ENCODE data around the gene LAGE3. TPM values are rescaled to one million over a fixed set of nuclear protein-coding genes. Genes with fewer than 3 reads are reported as not detected.

The LAGE3 gene
- total and polyA plus RNA-seq, 2 donors (not counting 3 experiments of a cell fraction or from before 2014, with no cell fraction given): 14.3 to 31.9 TPM

DNA sequence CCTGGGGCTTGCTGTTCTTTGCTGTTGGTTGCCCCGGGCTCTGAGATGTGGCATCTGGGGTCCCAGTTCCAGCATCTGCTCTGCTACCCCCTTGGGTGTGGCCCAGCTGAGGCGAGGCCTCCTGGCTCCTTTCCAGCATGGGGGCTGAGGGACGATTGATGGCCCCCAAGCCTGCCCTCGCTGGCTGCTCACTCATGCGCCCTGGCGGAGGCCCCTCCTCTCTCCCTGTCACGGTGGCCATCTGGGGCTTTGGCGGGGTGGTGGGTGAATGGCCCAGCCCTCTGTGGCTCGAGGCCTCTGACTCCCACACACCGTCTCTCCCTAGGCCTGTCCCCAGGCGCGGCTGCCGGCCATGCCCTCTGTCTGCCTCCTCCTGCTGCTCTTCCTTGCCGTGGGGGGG is 19.2 kb downstream of the LAGE3 start:
- H3K79me2 ChIP-seq (ENCODE audit: control insufficient read depth, insufficient read depth, low read length): peaks cover 25% of the 10 kb centered on the region
- dilution Hi-C loops (cut with MboI; ENCODE audit: extremely low pct_ligation_motif_present, low sequenced_read_pairs): no loop called here

DNA sequence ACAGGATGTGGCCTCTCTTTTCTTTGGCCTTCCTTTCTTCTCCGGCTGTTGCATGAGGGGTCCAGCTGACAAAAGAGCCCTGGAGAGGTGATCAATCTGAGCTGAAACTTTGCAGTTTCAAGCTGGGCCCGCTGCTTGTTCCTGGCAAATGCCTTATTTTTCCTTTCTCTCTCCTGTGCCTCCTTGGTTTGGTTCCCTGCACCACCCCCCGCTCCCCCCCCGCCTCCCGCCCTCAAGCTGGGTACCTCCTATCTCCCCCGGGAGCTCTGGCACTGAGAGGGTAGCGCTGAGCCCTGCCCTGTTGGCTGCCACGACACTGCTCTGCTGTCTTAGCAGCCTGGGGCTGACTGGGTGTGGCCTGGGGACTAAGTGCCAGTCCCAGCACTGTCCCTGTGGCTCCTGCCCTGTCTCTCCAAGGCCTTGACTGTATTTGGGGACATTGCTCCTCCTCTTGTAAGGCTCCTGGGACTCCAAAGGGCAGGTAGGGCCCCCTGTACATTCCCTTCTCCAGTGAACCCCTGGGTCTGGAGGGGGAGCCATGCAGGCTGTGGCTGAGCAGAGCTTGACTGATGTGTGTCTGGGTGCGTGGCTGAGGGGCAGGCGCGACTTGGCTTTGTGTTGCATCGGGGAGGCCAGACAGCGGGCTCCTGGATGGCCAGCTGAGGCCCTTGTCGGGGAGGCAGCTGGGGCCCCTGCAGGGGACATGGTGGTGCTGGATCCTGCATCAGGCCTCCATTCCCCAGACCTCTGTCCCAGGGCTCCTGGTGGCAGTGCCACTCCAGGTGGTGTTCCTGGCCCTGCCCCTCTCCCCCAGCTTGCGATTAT is 19.9 kb downstream of the LAGE3 start:
- no peaks in the 10 kb centered on the region for H3K27me3 ChIP-seq (ENCODE audit: control insufficient read depth in 2 of 2, insufficient read depth in 2 of 2, low read length in 2 of 2)
- DNase-seq (ENCODE audit: low read depth, low spot score) (no peak), FAIRE-seq (peak; percentile 24)
- no peak overlapping the region for H3K27ac ChIP-seq (ENCODE audit: insufficient read depth, low read depth, low read length)
- intact Hi-C loops (cut with micrococcal nuclease): loop anchor here (2.0 kb wide), 1 partner anchor 20 kb away; the partner anchor contains the start of gene LAGE3
- CTCF ChIA-PET: interaction anchor here (1.1 to 2.9 kb wide), 3 partner anchors 13 to 68 kb away, joined by 3 to 8 read pairs (median 3); no protein-coding TSS in a partner anchor
- no peaks in the 10 kb centered on the region for H3K9me1 ChIP-seq (replicated peaks; ENCODE audit: control insufficient read depth, extremely low read depth, insufficient read depth, low read length)
- TF ChIP-seq MYC (IDR thresholded peaks at IDR 0.05; ENCODE audit: low read depth, low read length) (no peak), JUN (IDR thresholded peaks at IDR 0.05; ENCODE audit: borderline replicate concordance, insufficient read depth, insufficient read length, low read depth) (no peak), POLR2A (IDR thresholded peaks at IDR 0.05; ENCODE audit: low read depth, low read length) (no peak)
- POLR2A ChIA-PET: interaction anchor here (0.6 to 1.4 kb wide), 6 partner anchors 13 to 457 kb away, joined by 3 to 7 read pairs (median 4); partner anchors contain the start of gene SLC10A3
- H3K4me1 ChIP-seq (ENCODE audit: control insufficient read depth, extremely low read depth, insufficient read depth, low read length): peaks cover 7% of the 10 kb centered on the region
- peak overlapping the region; percentile 73 to 81 (median 76) for H3K4me3 ChIP-seq (replicated peaks in 1 of 3; ENCODE audit: insufficient read depth in 1 of 3, low read depth in 1 of 3, low read length in 3 of 3)
- H3K36me3 ChIP-seq (ENCODE audit: control insufficient read depth in 2 of 2, extremely low read depth in 1 of 2, insufficient read depth in 2 of 2, low read length in 2 of 2): peaks cover 0 to 7% of the 10 kb centered on the region in 2 experiments
- no TSS peak for BruUV-seq (replicated peaks)
- peak overlapping the region; percentile 31 for H3K9ac ChIP-seq (replicated peaks; ENCODE audit: extremely low read depth, insufficient read depth, low read length)
- dilution Hi-C loops (cut with MboI; ENCODE audit: extremely low pct_ligation_motif_present, low sequenced_read_pairs): no loop called here
- H3K9me3 ChIP-seq (replicated peaks; ENCODE audit: control insufficient read depth, insufficient read depth, low read length): no peaks in the 10 kb centered on the region
- no peaks in the 10 kb centered on the region for H4K20me1 ChIP-seq (replicated peaks; ENCODE audit: control insufficient read depth, extremely low read depth, insufficient read depth, low read length)
- H3K79me2 ChIP-seq (ENCODE audit: control insufficient read depth, insufficient read depth, low read length): peaks cover 25% of the 10 kb centered on the region
- H2AFZ ChIP-seq (ENCODE audit: low read depth, low read length): no peak overlapping the region
- peak overlapping the region; percentile 70 for H3K4me2 ChIP-seq (ENCODE audit: insufficient read depth, low read length)

More for the DNA sequence above, 19.2 kb downstream of the LAGE3 start:
- Histone ChIP-seq H4K20me1 (replicated peaks; ENCODE audit: control insufficient read depth, extremely low read depth, insufficient read depth, low read length) (no peaks in the 10 kb centered on the region), H3K27ac (ENCODE audit: insufficient read depth, low read depth, low read length) (no peak overlapping the region), H3K36me3 (ENCODE audit: control insufficient read depth in 2 of 2, extremely low read depth in 1 of 2, insufficient read depth in 2 of 2, low read length in 2 of 2) (peaks cover 0 to 10% of the 10 kb centered on the region in 2 experiments), H3K9me1 (replicated peaks; ENCODE audit: control insufficient read depth, extremely low read depth, insufficient read depth, low read length) (no peaks in the 10 kb centered on the region), H3K27me3 (ENCODE audit: control insufficient read depth in 2 of 2, insufficient read depth in 2 of 2, low read length in 2 of 2) (no peaks in the 10 kb centered on the region), H3K4me1 (ENCODE audit: control insufficient read depth, extremely low read depth, insufficient read depth, low read length) (peaks cover 7% of the 10 kb centered on the region), H2AFZ (ENCODE audit: low read depth, low read length) (no peak overlapping the region), H3K4me2 (ENCODE audit: insufficient read depth, low read length) (no peak overlapping the region), H3K9ac (replicated peaks; ENCODE audit: extremely low read depth, insufficient read depth, low read length) (peak overlapping the region; percentile 16), H3K4me3 (replicated peaks in 1 of 3; ENCODE audit: insufficient read depth in 1 of 3, low read depth in 1 of 3, low read length in 3 of 3) (peak overlapping the region in 1 of 3 experiments; percentile 81), H3K9me3 (replicated peaks; ENCODE audit: control insufficient read depth, insufficient read depth, low read length) (no peaks in the 10 kb centered on the region)
- FAIRE-seq (no peak), DNase-seq (ENCODE audit: low read depth, low spot score) (no peak)
- intact Hi-C loops (cut with micrococcal nuclease): loop anchor here (2.0 kb wide), 1 partner anchor 19 kb away; the partner anchor contains the start of gene LAGE3
- ChIA-PET CTCF (interaction anchor here (1.0 to 2.9 kb wide), 3 partner anchors 61 to 87 kb away, joined by 3 to 8 read pairs (median 3); no protein-coding TSS in a partner anchor), POLR2A (interaction anchor here (1.4 kb wide), 1 partner anchor 30 kb away, joined by 3 read pairs; the partner anchor contains the start of gene SLC10A3)
- BruUV-seq (replicated peaks): no TSS peak
- TF ChIP-seq EZH2 (IDR thresholded peaks at IDR 0.05; ENCODE audit: borderline replicate concordance, low read depth, low read length, severe bottlenecking): no peak
- TF ChIP-seq POLR2A (IDR thresholded peaks at IDR 0.05; ENCODE audit: low read depth, low read length): no peak

Measured in endothelial cell of umbilical vein (primary cell).